HEK293 (cell line): ENCODE results near the gene INCA1.
A peak's percentile ranks its signal among the peaks of the same experiment; 100 is the strongest.

Source experiments
- ELK4 ChIP-seq: IDR thresholded peaks from 2 replicates; pipeline ENCODE4 v1.6.1; 2011; ENCODE audit warnings: mild to moderate bottlenecking, low read depth, low read length, borderline replicate concordance
- MYNN ChIP-seq: fragments of 450-650 bp; formaldehyde crosslinking; IDR thresholded peaks from 2 replicates; pipeline ENCODE4 v1.5.1; 2016; ENCODE audit warnings: missing biosample characterization, missing genetic modification characterization, borderline replicate concordance
- PRDM1 ChIP-seq: fragments of 450-650 bp; formaldehyde crosslinking; IDR thresholded peaks from 2 replicates; pipeline ENCODE4; 2016; ENCODE audit warnings: missing biosample characterization, missing genetic modification characterization
- PRDM2 ChIP-seq: fragments of 450-650 bp; formaldehyde crosslinking; IDR thresholded peaks from 2 replicates; pipeline ENCODE4 v1.5.1; 2016; ENCODE audit warnings: missing biosample characterization, missing genetic modification characterization, borderline replicate concordance
- TRIM28 ChIP-seq: IDR thresholded peaks from 2 replicates; pipeline ENCODE4 v1.6.1; 2011; ENCODE audit warnings: low read length, control low read depth, borderline replicate concordance
- YY2 ChIP-seq: fragments of 450-650 bp; formaldehyde crosslinking; IDR thresholded peaks from 2 replicates; pipeline ENCODE4 v1.5.1; 2016; ENCODE audit warnings: missing biosample characterization, missing genetic modification characterization
- ZBTB21 ChIP-seq: fragments of 450-650 bp; formaldehyde crosslinking; IDR thresholded peaks from 2 replicates; pipeline ENCODE4 v1.5.1; 2017; ENCODE audit warnings: missing biosample characterization, missing genetic modification characterization
- ZBTB7A ChIP-seq: fragments of 450-650 bp; formaldehyde crosslinking; IDR thresholded peaks from 2 replicates; pipeline ENCODE4 v1.5.1; 2016; ENCODE audit warnings: low read depth, missing biosample characterization, missing genetic modification characterization
- ZNF133 ChIP-seq: fragments of 450-650 bp; formaldehyde crosslinking; IDR thresholded peaks from 2 replicates; pipeline ENCODE4 v1.5.1; 2016; ENCODE audit warnings: missing biosample characterization, missing genetic modification characterization
- ZNF146 ChIP-seq: fragments of 450-650 bp; formaldehyde crosslinking; IDR thresholded peaks from 2 replicates; pipeline ENCODE4 v1.5.1; 2016; ENCODE audit warnings: missing biosample characterization, missing genetic modification characterization
- ZNF19 ChIP-seq: fragments of 450-650 bp; formaldehyde crosslinking; IDR thresholded peaks from 2 replicates; pipeline ENCODE4; 2016; ENCODE audit warnings: missing biosample characterization, missing genetic modification characterization, low read depth
- ZNF266 ChIP-seq: fragments of 450-650 bp; formaldehyde crosslinking; IDR thresholded peaks from 2 replicates; pipeline ENCODE4 v1.5.1; 2016; ENCODE audit warnings: missing biosample characterization, missing genetic modification characterization, low read depth
- ZNF292 ChIP-seq: fragments of 450-650 bp; formaldehyde crosslinking; IDR thresholded peaks from 2 replicates; pipeline ENCODE4 v1.5.1; 2016; ENCODE audit warnings: low read depth, missing biosample characterization, missing genetic modification characterization, borderline replicate concordance
- ZNF48 ChIP-seq: fragments of 450-650 bp; formaldehyde crosslinking; IDR thresholded peaks from 2 replicates; pipeline ENCODE4 v1.5.1; 2016; ENCODE audit warnings: missing biosample characterization, missing genetic modification characterization
- ZNF549 ChIP-seq: fragments of 450-650 bp; IDR thresholded peaks from 2 replicates; pipeline ENCODE4 v1.5.1; 2018; ENCODE audit warnings: missing biosample characterization, missing genetic modification characterization, mild to moderate bottlenecking, inconsistent platforms, moderate library complexity
- ZNF555 ChIP-seq: fragments of 450-650 bp; formaldehyde crosslinking; conservative IDR thresholded peaks from 2 replicates; pipeline ENCODE4 v1.5.1; 2017; ENCODE audit warnings: missing biosample characterization, mild to moderate bottlenecking, missing genetic modification characterization, inconsistent platforms
- ZNF561 ChIP-seq: fragments of 450-650 bp; IDR thresholded peaks from 2 replicates; pipeline ENCODE4 v1.5.1; 2018; ENCODE audit warnings: missing biosample characterization, missing genetic modification characterization, borderline replicate concordance
- ZNF571 ChIP-seq: fragments of 450-650 bp; formaldehyde crosslinking; IDR thresholded peaks from 2 replicates; pipeline ENCODE4 v1.5.0; 2017; ENCODE audit warnings: missing biosample characterization, missing genetic modification characterization
- ZNF629 ChIP-seq: fragments of 450-650 bp; formaldehyde crosslinking; IDR thresholded peaks from 2 replicates; pipeline ENCODE4 v1.5.1; 2017; ENCODE audit warnings: missing biosample characterization, missing genetic modification characterization
- ZNF785 ChIP-seq: fragments of 450-650 bp; formaldehyde crosslinking; IDR thresholded peaks from 2 replicates; pipeline ENCODE4 v1.5.1; 2016; ENCODE audit warnings: missing biosample characterization, missing genetic modification characterization
- ZSCAN30 ChIP-seq: fragments of 450-650 bp; IDR thresholded peaks from 2 replicates; pipeline ENCODE4 v1.5.1; 2018; ENCODE audit warnings: missing biosample characterization, mild to moderate bottlenecking, missing genetic modification characterization, moderate library complexity
- ZSCAN5A ChIP-seq: fragments of 450-650 bp; formaldehyde crosslinking; IDR thresholded peaks from 2 replicates; pipeline ENCODE4 v1.5.1; 2016; ENCODE audit warnings: missing biosample characterization, missing genetic modification characterization
- TF ChIP-seq, protein P1 (sequence below): fragments of 450-650 bp; formaldehyde crosslinking; IDR thresholded peaks from 2 replicates; pipeline ENCODE4 v1.5.1; 2016; ENCODE audit warnings: missing biosample characterization, missing genetic modification characterization, low read depth
- TF ChIP-seq, protein P2 (sequence below): fragments of 450-650 bp; formaldehyde crosslinking; IDR thresholded peaks from 2 replicates; pipeline ENCODE4 v1.5.1; 2016; ENCODE audit warnings: missing biosample characterization, missing genetic modification characterization
- TF ChIP-seq, protein P3 (sequence below): fragments of 450-650 bp; formaldehyde crosslinking; IDR thresholded peaks from 2 replicates; pipeline ENCODE4 v1.5.1; 2016; ENCODE audit warnings: missing biosample characterization, missing genetic modification characterization

INCA1 gene

DNA sequence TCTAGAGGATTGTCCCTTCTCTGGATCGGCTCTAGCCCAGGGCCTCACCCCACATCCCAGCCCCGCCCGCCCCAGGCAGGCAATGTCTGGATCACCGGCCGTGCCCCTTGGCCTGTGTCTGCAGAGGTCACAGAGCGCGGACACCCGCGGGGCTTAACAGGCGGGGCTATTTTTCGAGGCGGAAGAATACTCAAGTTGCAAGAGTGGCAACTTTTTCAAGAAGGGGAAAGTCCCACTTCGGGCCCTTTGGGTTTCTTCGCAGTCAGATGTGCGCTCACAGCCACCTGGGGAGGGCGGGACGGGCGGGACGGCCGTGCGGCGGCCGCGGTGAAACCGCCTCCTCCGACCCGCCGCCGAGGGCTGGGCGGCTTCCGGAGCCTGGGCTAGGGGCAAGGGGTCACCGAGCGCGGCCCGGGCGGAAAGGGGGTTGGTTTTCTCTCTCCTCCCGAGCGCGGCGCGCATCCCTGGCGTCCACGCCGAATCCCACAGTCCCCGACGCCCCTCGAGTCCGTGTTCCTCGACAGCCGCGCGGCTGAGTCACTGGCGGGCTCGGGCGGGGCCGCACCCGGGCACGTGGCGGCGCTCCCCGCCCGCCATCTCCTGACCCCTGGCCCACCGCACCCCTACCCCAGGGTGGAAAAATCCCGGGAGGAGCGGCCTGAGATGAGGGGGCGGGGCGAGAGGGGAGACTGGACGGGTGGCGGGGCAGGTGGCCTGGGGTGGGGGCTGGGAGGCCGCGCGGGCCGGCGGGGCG lies 47.8 kb downstream of the INCA1 start (continued):
- TF ChIP-seq PRDM2 (tag by site-specific recombination), result no peak
- TF ChIP-seq PRDM1 (tag by site-specific recombination), result no peak
- 0 out of 2 replicates have a peak, but pooled peaks have one; percentile 5 for TF ChIP-seq ZNF629 (tag by site-specific recombination)
- no peak for TF ChIP-seq ELK4
- no peak for TF ChIP-seq ZNF555 (tag by site-specific recombination)
- TF ChIP-seq ZSCAN30 (tag by site-specific recombination), result peak; percentile 36; the same call in 1 of the 2 replicates
- no peak for TF ChIP-seq ZBTB7A (tag by site-specific recombination)
- TF ChIP-seq ZNF19 (tag by site-specific recombination), result no peak
- TF ChIP-seq, protein P1, sequence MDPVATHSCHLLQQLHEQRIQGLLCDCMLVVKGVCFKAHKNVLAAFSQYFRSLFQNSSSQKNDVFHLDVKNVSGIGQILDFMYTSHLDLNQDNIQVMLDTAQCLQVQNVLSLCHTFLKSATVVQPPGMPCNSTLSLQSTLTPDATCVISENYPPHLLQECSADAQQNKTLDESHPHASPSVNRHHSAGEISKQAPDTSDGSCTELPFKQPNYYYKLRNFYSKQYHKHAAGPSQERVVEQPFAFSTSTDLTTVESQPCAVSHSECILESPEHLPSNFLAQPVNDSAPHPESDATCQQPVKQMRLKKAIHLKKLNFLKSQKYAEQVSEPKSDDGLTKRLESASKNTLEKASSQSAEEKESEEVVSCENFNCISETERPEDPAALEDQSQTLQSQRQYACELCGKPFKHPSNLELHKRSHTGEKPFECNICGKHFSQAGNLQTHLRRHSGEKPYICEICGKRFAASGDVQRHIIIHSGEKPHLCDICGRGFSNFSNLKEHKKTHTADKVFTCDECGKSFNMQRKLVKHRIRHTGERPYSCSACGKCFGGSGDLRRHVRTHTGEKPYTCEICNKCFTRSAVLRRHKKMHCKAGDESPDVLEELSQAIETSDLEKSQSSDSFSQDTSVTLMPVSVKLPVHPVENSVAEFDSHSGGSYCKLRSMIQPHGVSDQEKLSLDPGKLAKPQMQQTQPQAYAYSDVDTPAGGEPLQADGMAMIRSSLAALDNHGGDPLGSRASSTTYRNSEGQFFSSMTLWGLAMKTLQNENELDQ (tag by site-specific recombination), result no peak
- peak; percentile 78; the same call in 1 of the 2 replicates for TF ChIP-seq ZSCAN5A (tag by site-specific recombination)
- no peak for TF ChIP-seq TRIM28
- TF ChIP-seq YY2, result peak; percentile 46; the same call in 1 of the 2 replicates
- TF ChIP-seq ZBTB21, result no peak
- no peak for TF ChIP-seq ZNF266 (tag by site-specific recombination)
- TF ChIP-seq ZNF549 (tag by site-specific recombination), result no peak
- TF ChIP-seq ZNF146, result no peak
- no peak for TF ChIP-seq ZNF292 (tag by site-specific recombination)
- TF ChIP-seq ZNF133 (tag by site-specific recombination), result no peak
- no peak; the same call in 1 of the 2 replicates for TF ChIP-seq ZNF561 (tag by site-specific recombination)
- TF ChIP-seq, protein P2, sequence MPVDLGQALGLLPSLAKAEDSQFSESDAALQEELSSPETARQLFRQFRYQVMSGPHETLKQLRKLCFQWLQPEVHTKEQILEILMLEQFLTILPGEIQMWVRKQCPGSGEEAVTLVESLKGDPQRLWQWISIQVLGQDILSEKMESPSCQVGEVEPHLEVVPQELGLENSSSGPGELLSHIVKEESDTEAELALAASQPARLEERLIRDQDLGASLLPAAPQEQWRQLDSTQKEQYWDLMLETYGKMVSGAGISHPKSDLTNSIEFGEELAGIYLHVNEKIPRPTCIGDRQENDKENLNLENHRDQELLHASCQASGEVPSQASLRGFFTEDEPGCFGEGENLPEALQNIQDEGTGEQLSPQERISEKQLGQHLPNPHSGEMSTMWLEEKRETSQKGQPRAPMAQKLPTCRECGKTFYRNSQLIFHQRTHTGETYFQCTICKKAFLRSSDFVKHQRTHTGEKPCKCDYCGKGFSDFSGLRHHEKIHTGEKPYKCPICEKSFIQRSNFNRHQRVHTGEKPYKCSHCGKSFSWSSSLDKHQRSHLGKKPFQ (tag by site-specific recombination), result no peak
- TF ChIP-seq, protein P3, sequence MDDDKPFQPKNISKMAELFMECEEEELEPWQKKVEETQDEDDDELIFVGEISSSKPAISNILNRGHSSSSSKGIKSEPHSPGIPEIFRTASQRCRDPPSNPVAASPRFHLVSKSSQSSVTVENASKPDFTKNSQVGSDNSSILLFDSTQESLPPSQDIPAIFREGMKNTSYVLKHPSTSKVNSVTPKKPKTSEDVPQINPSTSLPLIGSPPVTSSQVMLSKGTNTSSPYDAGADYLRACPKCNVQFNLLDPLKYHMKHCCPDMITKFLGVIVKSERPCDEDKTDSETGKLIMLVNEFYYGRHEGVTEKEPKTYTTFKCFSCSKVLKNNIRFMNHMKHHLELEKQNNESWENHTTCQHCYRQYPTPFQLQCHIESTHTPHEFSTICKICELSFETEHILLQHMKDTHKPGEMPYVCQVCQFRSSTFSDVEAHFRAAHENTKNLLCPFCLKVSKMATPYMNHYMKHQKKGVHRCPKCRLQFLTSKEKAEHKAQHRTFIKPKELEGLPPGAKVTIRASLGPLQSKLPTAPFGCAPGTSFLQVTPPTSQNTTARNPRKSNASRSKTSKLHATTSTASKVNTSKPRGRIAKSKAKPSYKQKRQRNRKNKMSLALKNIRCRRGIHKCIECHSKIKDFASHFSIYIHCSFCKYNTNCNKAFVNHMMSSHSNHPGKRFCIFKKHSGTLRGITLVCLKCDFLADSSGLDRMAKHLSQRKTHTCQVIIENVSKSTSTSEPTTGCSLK (tag by site-specific recombination), result no peak
- no peak for TF ChIP-seq ZNF571
- no peak for TF ChIP-seq ZNF48
- peak; percentile 90; the same call in 1 of the 2 replicates for TF ChIP-seq ZNF785 (tag by site-specific recombination)
- no peak for TF ChIP-seq MYNN (tag by site-specific recombination)
